OCI-M1 (cell line): Measurements from ENCODE around the gene FIGN.
A peak's percentile ranks its signal among the peaks of the same experiment; 100 is the strongest.

Experiments used
- DNase-seq: peaks from one replicate; lab custom pipeline; 2025; lab: John Stamatoyannopoulos, UW

Gene FIGN

DNA sequence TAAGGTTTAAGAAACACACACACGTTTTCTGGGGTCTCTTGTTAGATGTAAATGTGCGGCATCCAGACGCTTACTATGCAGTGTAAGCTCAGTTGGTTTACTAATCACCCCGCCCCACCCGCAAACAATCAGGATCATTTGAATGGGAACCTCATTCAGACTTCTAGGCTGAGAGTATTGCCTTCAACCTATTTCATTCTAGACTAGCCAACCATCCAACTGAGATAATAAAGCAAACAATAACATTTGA, 1.3 kb upstream of the FIGN start:
- no peak for DNase-seq

DNA sequence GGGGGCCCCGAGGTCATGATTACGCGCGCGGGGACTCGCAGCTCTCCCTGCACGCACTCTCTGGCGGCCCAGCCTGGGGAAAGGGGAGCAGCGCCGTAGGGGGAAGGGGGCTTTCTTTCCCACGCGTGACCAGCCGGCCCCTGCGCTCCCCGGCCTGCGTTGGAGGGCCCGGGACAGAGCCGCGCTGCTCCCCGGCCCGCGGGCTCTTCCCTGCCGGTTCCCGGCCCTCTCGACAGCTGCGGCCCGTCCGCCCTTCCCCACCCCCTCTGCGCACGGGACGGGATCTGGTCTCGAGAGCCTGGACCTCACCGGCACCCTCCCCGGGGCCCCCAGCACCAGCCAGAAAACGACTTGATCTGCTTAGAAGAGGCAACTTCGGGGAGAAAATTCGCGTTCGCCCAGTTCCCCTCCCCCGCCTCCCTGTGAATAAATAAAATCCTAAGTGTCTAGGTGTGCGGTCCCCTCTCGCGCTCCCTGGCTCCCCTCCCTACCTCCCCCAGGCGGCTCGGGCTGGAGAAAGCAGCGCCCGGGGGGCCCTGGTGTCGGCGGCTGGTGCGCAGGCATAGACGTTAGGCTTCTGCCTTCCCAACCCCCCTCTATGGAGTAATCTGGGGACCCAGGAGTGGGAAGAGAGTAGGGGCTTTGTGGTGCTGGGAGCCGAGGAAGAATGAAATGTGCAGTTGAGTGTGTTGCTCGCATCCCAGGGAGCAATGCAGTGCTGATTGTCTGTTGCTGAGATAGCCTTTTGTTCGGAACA, 803 bp upstream of the FIGN start:
- no peak for DNase-seq

DNA sequence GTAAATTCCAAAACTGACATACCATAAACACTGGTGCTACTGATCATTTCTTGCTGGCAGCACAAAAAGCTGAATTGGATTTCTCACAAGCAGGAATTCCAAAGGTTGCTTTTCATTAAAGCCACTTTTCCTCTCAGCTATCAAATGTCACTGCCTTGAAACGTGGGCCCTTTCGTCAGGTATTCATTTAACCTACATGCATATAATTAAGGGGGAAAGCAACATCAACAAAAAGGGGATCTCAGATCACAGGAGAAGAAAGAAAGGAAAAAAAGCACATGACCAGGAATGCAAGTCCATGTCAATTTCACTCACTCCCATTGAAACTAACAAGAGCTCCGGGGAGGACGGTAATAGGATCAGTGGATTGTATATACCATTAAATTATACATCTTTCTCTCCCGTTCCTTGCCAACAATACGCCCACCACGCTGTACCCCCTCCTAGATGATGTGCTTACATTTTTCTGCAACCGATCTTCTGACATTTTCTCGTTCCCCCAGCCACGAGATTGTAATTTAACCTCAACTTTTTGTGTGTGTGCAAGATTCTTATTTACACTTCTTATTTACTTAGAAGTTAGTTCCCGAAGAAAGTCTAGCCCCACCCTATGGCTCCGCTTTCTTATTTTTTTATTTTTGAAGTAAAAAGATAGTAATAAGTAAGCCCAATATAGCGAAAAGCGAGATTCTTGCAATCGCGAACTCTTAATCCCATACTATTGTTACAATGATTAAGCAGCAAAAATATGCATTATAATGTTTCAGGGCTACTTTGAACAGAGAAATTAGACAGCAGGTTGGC, 725 bp downstream of the FIGN start:
- no peak for DNase-seq

DNA sequence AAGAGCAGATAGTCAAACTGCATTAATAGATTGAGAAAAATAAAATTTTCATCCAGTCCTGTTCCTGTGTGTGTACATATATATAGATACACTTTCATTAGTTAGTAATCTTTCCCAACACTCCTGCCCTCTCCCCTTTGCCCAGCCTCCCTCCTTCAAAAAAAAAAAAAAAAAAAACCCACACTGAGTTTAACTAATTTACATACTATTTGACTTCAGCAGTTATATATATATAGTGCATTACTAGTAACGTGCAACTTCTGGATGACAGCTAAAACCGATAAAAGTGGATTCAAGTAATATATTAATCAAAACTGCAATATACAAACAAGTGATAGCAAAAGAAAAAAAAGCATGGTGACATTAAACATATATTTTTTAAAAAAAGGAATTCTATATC, 1.4 kb downstream of the FIGN start:
- no peak for DNase-seq

DNA sequence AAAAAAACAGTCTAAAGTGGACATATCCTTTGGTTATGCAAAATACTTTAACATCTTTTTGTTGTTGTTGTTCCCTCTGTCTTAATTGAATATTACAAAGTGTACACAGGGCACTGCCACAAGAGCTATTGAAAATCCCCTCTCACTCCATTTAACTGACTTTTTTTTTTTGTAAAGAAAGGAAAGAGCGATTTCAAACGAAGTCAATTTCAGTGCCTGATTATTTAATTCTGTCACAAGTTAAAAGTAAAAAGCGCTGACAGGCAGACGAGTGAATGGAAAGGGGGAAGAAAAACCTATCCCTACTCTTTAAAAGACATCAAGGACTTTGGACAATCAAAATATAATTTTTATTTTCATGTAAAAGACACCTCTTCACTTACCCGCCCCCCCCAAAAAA, 1.9 kb downstream of the FIGN start:
- DNase-seq, result no peak

DNA sequence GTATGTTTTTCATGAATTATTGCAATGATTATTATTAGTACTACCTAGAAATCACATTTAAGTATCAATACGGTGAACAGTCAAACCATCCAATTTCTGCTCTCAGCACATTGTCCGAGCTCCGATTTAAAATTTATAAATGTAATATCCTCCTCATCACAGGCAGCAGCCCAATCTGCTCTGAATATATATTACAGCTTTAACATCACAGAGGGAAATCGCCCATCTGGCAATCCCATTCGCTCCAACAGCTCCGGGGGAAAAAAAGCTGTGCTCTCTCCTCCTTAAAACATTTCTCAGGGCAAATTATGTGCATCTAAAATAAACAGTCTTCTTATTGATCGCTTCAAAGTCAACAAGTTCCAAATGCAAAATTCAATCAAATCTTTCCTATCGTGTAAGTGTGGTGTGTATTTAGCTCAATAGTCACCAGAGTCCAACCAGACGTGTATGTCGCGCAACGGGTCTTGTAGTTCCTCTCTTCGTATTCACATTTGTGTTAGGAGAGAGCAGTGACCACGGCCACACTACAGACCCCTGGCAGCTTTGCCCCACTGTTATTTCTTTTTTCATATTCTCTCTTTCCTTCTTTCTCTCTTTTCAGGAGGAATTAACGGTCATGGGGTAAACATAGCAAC, 2.4 kb downstream of the FIGN start:
- DNase-seq, result no peak

DNA sequence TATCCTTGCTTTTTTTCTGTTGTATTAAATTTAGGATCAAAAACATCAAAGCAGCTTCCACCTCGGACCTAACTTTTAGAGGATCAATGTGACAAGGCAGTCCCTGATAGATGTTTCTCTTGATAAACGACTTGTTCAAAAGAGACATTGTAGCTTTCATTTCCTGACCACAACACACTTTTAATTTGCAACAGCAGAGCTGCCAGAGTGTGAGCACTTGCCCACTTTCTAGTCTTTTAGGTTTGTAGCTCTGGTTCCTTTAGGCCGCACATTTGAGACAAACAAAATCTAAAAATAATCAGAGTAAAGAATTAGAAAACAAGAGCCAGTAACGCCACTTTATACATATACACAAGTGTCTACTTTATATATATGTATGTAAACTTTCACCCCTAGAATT, 3.1 kb downstream of the FIGN start:
- peak; percentile 25 for DNase-seq

DNA sequence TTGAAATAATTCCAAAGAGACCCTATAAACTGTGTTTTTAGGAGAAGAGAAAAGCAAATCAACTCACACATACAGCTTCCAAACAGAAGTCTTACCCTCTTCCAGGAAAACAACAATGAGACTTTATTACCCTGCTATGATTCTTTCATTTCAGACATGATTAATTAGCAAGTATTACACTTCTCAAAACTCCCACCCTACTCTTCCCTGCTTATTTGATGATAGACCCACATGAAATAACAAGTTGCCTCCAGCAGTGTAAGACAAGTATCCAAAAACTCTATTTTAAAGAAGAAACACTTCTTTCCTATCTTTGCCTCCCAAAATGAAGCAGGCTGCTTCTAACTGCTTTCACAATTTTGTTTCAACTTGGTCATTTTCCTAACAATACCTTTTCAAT, 4.1 kb downstream of the FIGN start:
- DNase-seq, result no peak

DNA sequence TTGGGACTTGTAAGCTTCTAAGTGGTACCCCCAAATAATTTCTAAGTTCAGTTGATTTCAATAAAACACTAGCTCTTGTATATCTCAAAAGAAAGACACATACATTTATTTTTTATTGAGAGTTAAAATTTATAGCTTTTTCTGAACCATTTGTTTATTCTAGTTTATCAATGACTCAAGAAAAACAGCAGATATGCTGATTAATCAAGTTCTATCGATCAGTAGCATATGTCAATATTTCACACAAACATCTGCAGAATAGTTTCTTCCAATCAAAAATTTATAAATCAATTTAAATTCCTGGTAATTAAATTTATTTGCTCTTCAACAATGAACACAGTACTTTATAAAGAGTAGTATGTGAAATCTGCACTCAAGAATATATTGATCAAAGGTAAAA, 5.3 kb downstream of the FIGN start:
- DNase-seq, result no peak

DNA sequence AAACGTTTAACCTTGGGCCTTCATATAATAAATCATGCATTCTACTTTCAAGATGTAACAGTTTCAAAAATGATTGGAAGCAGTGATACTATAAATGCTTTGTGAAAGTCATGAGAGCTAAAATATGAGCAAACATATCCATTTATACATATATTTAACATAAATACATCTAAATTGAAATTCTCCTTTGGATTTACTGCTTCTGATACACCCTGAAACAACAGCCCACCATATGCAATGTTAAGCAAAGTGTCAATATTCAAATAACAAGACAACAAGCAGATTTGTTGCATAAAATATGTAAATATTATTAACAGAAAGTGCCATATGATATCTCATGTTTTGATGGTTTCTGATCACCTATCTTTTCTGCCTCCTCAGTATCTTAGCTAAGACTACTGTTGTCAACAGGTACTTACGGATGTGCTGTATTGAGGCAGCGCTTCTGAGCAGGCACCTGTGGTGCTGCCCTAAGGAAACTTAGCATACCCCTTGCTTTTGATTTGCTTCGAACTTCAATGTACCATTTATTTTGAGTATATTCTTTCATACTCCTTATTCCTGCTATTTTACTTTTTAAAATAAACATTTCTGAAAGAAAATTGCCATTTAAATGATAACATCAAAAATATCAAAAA, 6.1 kb downstream of the FIGN start:
- DNase-seq, result no peak

DNA sequence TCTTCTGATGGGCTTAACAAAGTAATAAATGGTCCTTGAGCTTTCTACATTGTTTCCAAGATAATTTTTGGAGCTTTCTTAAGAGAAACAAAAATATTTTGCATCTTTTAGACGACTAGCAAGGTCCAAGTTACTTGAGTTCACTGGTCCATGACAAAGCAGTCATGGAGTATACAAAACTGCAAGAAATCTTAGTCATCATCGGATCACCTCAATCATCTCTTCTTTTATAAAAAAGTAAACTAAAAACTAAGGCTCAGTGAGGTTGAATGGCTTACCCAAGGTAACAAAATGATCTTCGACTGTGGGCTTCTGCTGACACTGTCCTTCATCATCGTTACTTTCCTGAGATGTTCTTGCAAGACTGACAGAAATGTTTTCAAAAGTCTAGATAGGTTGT, 11.9 kb downstream of the FIGN start:
- no peak for DNase-seq

DNA sequence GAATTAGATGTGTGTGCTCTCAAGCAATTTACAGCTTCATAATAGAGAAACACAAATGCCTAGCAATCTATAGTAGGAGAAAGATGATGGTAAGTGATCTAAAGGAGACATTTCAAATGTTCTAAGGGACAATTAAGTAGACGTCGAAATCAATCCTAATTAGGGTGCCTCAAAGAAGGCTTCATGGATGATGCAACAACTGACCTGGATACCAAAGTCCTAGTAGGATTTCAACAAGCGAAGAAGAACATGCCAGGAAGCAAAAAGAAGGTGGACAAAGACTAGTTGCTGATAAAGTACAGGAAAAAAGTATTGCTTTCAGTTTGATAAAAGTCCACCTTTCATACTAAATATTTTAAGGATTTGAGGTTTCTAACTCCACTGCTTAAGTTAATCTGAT, 12.5 kb downstream of the FIGN start:
- DNase-seq, result no peak

DNA sequence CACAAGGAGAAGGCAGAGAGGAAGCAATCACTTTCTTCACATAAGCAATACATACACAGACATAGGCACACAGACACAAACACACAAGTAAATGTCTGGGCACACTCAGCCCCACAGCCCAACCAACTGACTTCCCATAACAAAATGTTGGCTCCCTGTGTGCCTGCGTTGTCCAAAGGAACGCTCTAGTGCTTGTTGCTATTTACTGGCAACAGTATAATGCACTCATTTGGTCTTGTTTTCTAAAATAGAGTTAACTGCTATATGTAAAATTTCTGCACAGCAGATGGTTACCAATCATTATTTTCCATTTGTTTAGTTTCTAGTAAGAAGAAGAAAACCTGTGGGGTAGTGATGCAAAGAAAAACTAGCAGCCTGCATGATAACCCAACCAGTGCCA, 16.5 kb downstream of the FIGN start:
- no peak for DNase-seq

DNA sequence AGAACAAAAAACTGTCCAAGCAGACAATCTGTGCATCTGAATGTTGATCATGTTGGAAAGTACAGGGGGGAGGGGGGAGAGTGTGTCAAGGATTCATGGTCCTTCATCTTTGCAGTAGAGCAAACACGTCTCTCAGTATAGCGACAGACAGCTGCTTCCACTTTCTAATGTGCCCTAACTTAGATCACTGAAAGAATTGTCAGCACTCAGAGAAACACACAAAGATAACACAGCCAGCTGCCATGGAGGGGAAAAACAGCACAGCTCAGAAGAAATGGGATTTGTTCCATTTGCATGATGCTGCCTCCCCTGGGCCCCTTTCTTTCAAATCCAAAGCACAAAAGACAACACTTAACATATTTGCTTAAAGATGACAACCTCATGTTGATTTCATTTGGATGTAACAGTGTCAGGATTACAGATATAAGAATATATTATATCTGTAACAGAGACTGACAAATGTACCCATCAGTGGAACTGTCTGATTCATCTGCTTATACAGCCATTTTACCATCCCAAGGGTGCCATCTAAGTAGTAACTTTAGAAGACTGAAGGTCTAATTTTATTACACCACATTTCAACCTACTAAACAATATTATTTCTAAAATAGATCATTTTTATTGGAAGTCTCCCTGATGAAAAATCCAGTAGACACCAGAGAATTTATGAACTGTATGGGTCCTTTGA, 17.7 kb downstream of the FIGN start:
- peak; percentile 28 for DNase-seq

DNA sequence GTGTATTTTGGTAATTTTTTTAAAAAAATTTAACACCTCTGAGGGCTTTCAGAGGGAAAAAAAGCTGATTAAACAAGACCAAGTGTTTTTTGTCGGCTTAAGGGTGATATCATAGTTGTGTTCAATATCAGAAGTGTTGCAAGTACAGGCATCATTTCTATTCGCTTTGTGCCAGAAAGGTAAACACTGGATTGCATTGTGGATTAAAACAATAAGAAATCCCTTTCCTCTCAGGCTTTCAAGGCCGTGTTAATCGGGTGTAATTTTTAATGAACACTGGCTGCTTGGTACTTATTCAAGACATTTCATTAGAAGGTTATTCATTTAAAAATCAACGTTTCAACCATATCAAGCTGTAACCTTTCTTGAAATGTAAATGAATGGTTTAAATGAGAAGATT, 18.3 kb downstream of the FIGN start:
- DNase-seq, result no peak

DNA sequence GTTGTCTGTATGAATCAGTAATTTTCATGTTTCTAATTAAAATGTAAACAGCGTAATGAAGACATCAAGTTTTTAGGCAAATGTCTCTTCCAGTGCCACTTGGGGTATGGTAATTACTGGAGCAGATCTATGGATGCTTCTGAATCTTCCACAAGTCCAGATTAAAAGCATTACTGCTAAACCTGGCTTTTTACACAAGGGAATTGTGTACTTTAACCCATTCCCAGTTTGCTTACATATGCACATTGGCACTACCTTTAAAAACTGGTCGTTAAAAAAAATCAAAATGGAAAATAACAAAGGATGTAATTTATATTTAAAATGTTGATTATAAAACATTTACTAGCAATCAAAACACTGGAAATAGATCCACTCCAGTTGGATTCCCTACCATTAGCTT, 19.7 kb downstream of the FIGN start:
- no peak for DNase-seq

DNA sequence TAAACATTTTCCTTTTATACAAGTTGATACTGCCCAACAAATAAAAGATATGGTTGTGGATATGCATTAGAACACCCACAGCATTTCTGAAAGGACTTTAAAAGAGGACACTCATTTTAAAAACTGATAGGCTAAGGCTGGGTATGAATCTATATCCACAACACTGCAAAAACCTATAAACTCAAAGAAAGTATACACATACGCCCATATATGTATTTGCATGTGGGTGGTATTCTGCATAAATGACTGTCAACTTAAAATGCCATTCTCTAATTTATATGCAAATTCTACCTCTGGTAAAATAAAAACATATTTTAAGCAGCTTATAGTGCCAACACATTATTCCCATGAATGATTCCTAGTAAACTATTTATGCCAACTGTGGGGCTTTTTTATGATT, 20.1 kb downstream of the FIGN start:
- DNase-seq, result no peak

DNA sequence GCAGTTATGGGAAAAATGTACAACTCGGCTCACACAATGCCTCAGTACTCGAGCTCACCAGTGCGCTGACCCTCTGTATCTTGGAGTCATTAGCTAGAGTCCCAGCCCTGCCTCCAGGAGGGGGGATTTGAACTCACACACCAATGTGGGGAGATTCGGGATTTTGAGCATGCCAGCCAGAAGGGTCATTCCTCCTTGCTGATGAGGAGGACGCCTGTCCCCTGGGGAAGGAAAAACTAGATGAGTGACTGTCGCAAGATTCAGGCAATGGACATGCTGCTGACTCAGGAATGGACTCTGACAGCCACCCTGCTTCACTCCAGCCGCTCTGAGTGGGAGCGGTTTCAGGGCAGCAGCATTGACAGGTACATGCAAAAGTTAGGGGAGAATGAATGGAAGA, 20.6 kb downstream of the FIGN start:
- no peak for DNase-seq

DNA sequence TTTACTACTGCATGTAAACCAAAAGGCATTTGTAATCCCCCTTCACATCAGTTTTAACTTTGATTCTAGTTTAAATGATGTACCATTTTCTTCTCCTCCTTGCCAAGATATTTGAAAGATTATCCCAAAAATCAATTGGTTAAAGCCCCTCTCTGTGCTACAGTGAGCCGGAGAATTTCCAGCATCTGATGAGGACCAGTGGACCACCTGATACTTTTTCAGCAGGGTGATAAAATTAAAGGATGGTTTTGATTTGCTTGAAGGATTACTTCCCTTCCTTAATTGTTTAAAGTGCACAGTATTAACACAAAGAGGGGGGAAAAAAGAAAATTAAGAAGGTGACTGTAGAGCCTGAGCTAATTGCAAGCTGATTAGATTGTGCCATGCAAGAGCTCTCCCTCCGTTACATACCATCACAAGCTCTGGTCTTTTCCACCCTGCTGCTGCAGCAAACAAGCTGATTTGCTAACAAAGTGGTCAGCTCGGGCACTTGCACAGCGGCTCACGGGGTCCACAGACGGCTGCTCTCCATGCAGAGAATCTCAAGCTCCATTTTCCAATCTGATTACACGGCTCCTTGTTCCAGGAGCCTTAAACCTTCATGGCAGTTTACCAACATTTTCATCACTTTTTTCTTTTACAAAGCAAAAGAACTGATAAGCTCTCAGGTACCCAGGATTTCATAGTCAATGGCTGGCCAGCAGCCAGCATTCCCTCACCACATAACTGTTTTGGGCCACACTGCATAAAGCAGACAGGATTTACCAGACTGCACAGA, 22.1 kb downstream of the FIGN start:
- DNase-seq, result no peak

DNA sequence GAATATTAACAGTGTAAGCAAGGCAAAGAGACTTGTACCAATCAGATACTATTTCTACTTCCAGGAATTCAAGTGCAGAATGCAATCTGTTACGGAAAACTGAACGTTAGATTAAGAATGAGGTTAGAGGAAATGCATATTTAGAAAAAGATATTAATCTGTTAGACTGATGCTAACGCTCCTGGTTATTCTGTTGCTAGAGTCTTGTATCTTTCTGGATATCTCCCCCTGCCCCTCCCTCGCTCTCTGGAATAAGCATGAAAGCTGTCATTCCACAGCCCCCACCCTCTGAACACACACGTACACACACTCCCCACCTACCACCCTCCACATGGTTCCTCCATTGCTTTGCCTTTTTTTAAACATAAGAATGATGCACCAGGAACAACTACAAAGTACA, 24.1 kb downstream of the FIGN start:
- no peak for DNase-seq

DNA sequence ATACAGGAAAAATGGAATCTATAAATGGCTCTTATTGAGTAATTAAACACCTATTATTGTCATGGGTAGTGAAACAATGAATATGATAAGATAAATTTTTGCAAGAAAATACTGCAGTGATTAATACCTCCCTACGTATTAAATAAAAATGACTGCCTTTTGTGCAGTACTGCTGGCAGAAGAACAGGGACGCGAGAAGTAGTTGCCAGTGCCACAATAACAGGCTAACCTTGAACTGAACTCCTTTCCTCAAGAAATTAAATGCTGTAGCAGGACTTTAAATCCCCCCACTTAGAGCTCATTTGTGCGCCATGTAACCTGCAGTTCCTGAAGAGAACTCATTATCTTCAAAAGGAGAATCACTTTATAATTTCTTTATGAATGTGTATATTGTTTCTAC, 24.6 kb downstream of the FIGN start:
- DNase-seq, result no peak

DNA sequence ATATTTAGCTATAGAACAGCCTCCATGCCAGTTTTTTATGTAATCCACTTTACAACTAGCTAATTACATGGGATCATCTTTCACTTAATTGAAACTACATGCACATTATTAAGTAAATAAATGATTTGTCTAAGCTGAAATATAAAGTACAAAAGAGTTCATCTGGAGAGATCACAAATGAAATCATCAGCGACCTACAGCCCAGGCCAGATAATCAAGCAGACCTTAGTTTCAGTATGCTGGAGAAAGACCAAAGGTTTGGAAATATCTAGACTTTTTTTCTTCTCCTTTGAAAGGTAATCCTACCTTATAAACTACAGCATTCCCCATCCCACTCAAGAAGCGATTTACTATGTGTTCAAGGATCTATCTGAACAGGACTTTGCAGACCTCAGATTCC, 26.5 kb downstream of the FIGN start:
- DNase-seq, result no peak
